ENCODE measurements around the gene ATP2A1. TPM values are rescaled to one million over a fixed set of nuclear protein-coding genes. Genes with fewer than 3 reads are reported as not detected.
"Not testable (repeated sequence)": the region's sequence is repeated elsewhere in the genome, so short reads cannot be mapped to it uniquely, and the experiment has no call there.

ATP2A1 gene
- total and polyA plus RNA-seq, 2 of the 4 experiments (the other 2 are of a cell fraction) = under 0.01 to 0.63 TPM

DNA sequence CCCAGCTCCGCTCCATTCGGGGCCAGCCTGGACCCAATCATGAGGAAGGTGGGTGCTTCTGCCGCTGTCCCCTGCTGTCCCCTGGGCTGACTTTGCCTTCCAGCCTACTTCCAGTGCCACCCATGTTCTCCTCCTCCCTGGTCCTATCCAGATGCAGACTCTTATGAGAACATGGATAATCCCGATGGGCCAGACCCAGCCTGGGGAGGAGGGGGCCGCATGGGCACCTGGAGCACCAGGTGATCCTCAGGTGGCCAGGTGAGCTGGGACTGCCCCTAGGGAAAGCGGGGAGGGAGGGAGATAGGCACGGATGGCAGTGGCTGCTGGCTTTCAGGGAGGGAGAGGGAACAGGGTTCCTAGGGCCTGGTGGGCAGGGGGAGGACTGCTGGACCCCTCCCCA, 60.4 kb downstream of the ATP2A1 start:
- Histone ChIP-seq H3K4me3 (ENCODE audit: insufficient read depth, low read depth, low read length) (no peak overlapping the region), H3K79me1 (ENCODE audit: low read depth in 1 of 2, low read length in 2 of 2) (no peaks in the 10 kb centered on the region), H4K20me1 (ENCODE audit: insufficient read depth, low read length) (no peaks in the 10 kb centered on the region), H3K14ac (replicated peaks; ENCODE audit: low read depth, low read length) (no peak overlapping the region), H3K9me3 (ENCODE audit: control insufficient read depth, insufficient read depth, low read length) (no peaks in the 10 kb centered on the region), H3K4me2 (ENCODE audit: low read depth, low read length) (no peak overlapping the region), H4K5ac (ENCODE audit: low read depth, low read length) (no peak overlapping the region), H3K18ac (ENCODE audit: low read depth, low read length) (no peak overlapping the region), H3K27ac (ENCODE audit: insufficient read depth, low read length) (no peak overlapping the region), H3K23ac (ENCODE audit: low read depth, low read length) (no peak overlapping the region), H2BK120ac (ENCODE audit: low read depth, low read length) (no peak overlapping the region), H3K27me3 (ENCODE audit: control insufficient read depth, insufficient read depth, low read length) (peaks cover 4% of the 10 kb centered on the region; the same call in 1 of the 2 replicates), H2AK5ac (ENCODE audit: low read depth, low read length) (no peak overlapping the region), H2BK5ac (ENCODE audit: low read depth, low read length, poor library complexity, severe bottlenecking) (no peak overlapping the region), H4K91ac (ENCODE audit: insufficient read depth, low read depth, low read length) (no peak overlapping the region), H4K8ac (ENCODE audit: low read depth in 2 of 2, low read length in 2 of 2) (no peak overlapping the region), H2AFZ (replicated peaks; ENCODE audit: low read length, poor library complexity) (no peak overlapping the region), H3K4me1 (ENCODE audit: control insufficient read depth, insufficient read depth, low read length) (no peaks in the 10 kb centered on the region), H3K56ac (ENCODE audit: extremely low read depth, insufficient read depth, low read length) (no peak overlapping the region), H2BK20ac (ENCODE audit: low read depth, low read length) (no peak overlapping the region), H3K4ac (ENCODE audit: low read depth, low read length) (no peak overlapping the region), H3K9ac (ENCODE audit: low read depth, low read length) (no peak overlapping the region), H2AK9ac (replicated peaks; ENCODE audit: low read depth, low read length, poor library complexity) (no peak overlapping the region), H3K36me3 (ENCODE audit: control insufficient read depth, insufficient read depth, low read length) (no peaks in the 10 kb centered on the region), H2BK15ac (ENCODE audit: low read depth, low read length) (no peak overlapping the region), H3K9me1 (ENCODE audit: insufficient read depth, low read length) (no peaks in the 10 kb centered on the region)
- WGBS, 2 experiments (ENCODE audit: extremely low coverage in 2 of 2, insufficient read length in 1 of 2) = no CpG with 5 or more reads among the region's 7 CpGs
- in situ Hi-C loops (cut with MboI; ENCODE audit: low sequenced_read_pairs) (no loop called here), intact Hi-C loops (cut with micrococcal nuclease) (no loop called here), dilution Hi-C loops (cut with HindIII; ENCODE audit: low sequenced_read_pairs, unreplicated experiment) (no loop called here)
- BruUV-seq (replicated peaks) = no TSS peak
- TF ChIP-seq BHLHE40 (IDR thresholded peaks at IDR 0.05; ENCODE audit: low read depth, low read length) (no peak), POLR2A (IDR thresholded peaks at IDR 0.05; ENCODE audit: low read depth, low read length) (no peak)
- TF ChIP-seq, protein P1, sequence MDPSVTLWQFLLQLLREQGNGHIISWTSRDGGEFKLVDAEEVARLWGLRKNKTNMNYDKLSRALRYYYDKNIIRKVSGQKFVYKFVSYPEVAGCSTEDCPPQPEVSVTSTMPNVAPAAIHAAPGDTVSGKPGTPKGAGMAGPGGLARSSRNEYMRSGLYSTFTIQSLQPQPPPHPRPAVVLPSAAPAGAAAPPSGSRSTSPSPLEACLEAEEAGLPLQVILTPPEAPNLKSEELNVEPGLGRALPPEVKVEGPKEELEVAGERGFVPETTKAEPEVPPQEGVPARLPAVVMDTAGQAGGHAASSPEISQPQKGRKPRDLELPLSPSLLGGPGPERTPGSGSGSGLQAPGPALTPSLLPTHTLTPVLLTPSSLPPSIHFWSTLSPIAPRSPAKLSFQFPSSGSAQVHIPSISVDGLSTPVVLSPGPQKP (IDR thresholded peaks at IDR 0.05; ENCODE audit: borderline replicate concordance, low read depth, low read length) = no peak
- ChIA-PET POLR2A (ENCODE audit: unreplicated experiment) (no interaction called here), CTCF (no interaction called here)
- DNase-seq = no peak
- ATAC-seq (ENCODE audit: low read depth) = no peak

DNA sequence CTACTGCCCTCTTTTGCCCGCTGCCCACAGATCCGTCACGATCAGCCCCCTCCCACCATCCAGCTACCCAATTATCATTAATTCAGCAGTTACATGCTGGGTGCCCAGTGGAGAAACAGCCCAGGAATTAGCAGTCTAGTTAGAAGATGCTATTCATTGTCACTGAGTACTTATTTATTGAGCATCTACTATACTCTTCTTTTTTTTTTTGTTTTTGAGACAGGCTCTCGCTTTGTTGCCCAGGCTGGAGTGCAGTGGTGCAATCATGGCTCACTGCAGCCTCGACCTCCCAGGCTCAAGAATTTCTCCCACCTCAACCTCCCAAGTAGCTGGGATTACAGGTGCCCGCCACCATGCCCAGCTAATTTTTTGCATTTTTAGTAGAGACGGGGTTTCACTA, 61.5 kb downstream of the ATP2A1 start:
- intact Hi-C loops (cut with micrococcal nuclease); dilution Hi-C loops (cut with HindIII; ENCODE audit: low sequenced_read_pairs, unreplicated experiment); H3K27me3 ChIP-seq (ENCODE audit: control insufficient read depth, insufficient read depth, low read length); H4K5ac ChIP-seq (ENCODE audit: low read depth, low read length); H2BK20ac ChIP-seq (ENCODE audit: low read depth, low read length); H2BK120ac ChIP-seq (ENCODE audit: low read depth, low read length); H3K4me2 ChIP-seq (ENCODE audit: low read depth, low read length); BruUV-seq (replicated peaks); H2BK15ac ChIP-seq (ENCODE audit: low read depth, low read length); CTCF ChIA-PET; H4K8ac ChIP-seq (ENCODE audit: low read depth in 2 of 2, low read length in 2 of 2); H2AFZ ChIP-seq (replicated peaks; ENCODE audit: low read length, poor library complexity); ATAC-seq (ENCODE audit: low read depth); H3K79me1 ChIP-seq (ENCODE audit: low read depth in 1 of 2, low read length in 2 of 2); H3K9ac ChIP-seq (ENCODE audit: low read depth, low read length); H3K4me1 ChIP-seq (ENCODE audit: control insufficient read depth, insufficient read depth, low read length); H3K18ac ChIP-seq (ENCODE audit: low read depth, low read length); H3K36me3 ChIP-seq (ENCODE audit: control insufficient read depth, insufficient read depth, low read length); H3K4ac ChIP-seq (ENCODE audit: low read depth, low read length); H3K23ac ChIP-seq (ENCODE audit: low read depth, low read length); H2AK9ac ChIP-seq (replicated peaks; ENCODE audit: low read depth, low read length, poor library complexity); DNase-seq; H2BK5ac ChIP-seq (ENCODE audit: low read depth, low read length, poor library complexity, severe bottlenecking); H3K56ac ChIP-seq (ENCODE audit: extremely low read depth, insufficient read depth, low read length); H4K91ac ChIP-seq (ENCODE audit: insufficient read depth, low read depth, low read length); H3K4me3 ChIP-seq (ENCODE audit: insufficient read depth, low read depth, low read length); H3K9me3 ChIP-seq (ENCODE audit: control insufficient read depth, insufficient read depth, low read length); H3K14ac ChIP-seq (replicated peaks; ENCODE audit: low read depth, low read length); H2AK5ac ChIP-seq (ENCODE audit: low read depth, low read length); H3K27ac ChIP-seq (ENCODE audit: insufficient read depth, low read length); H3K9me1 ChIP-seq (ENCODE audit: insufficient read depth, low read length); H4K20me1 ChIP-seq (ENCODE audit: insufficient read depth, low read length): not testable (repeated sequence)
- POLR2A ChIA-PET (ENCODE audit: unreplicated experiment) = interaction anchor here (1.1 kb wide), 1 partner anchor 15 kb away, joined by 4 read pairs; the partner anchor contains the start of gene RABEP2
- in situ Hi-C loops (cut with MboI; ENCODE audit: low sequenced_read_pairs) = loop anchor here (5.0 kb wide), 1 partner anchor 118 kb away; the partner anchor contains the start of gene ATXN2L
- 94% methylated on average over 3 of the region's 7 CpGs; no CpG with 5 or more reads in 1 of the 2 experiments for WGBS, 2 experiments (ENCODE audit: extremely low coverage in 2 of 2, insufficient read length in 1 of 2)
